Measurements from ENCODE around the gene MDC1. TPM values are rescaled to one million over a fixed set of nuclear protein-coding genes. Genes with fewer than 3 reads are reported as not detected.

MDC1 gene
- total RNA-seq, 4 donors from 2014 or later: 10.4 to 27.0 (median 16.3) TPM

- Histone ChIP-seq H3K27ac (no peak overlapping the region), H3K9me3 (no peaks in the 10 kb centered on the region), H3K4me1 (peaks cover 13% of the 10 kb centered on the region), H3K4me3 (no peak overlapping the region), H3K27me3 (no peaks in the 10 kb centered on the region), H3K36me3 (peaks cover 83% of the 10 kb centered on the region)
- TF ChIP-seq POLR2AphosphoS5 (IDR thresholded peaks at IDR 0.05) (no peak), POLR2A (IDR thresholded peaks at IDR 0.05) (no peak)
- no peak for DNase-seq (ENCODE audit: low spot score in 2 of 2)
- WGBS: 89% methylated on average over 2 of the region's 2 CpGs
These were observed 7.8 kb downstream of the MDC1 start for GRCh38 chr6:30709101-30709868.

- Histone ChIP-seq H3K9me3 (no peaks in the 10 kb centered on the region), H3K27ac (no peak overlapping the region), H3K27me3 (no peaks in the 10 kb centered on the region), H3K4me3 (no peak overlapping the region), H3K36me3 (peaks cover 80% of the 10 kb centered on the region), H3K4me1 (peaks cover 8% of the 10 kb centered on the region)
- DNase-seq (ENCODE audit: low spot score in 2 of 2): no peak
- 63% methylated on average over 6 of the region's 6 CpGs for WGBS
- TF ChIP-seq CTCF (IDR thresholded peaks at IDR 0.05): no peak
These were observed 9.7 kb downstream of the MDC1 start for GRCh38 chr6:30707281-30707850.

- TF ChIP-seq EP300 (IDR thresholded peaks at IDR 0.05) (no peak), POLR2AphosphoS5 (IDR thresholded peaks at IDR 0.05) (no peak), CTCF (IDR thresholded peaks at IDR 0.05) (no peak), POLR2A (IDR thresholded peaks at IDR 0.05) (no peak)
- WGBS: 90% methylated on average over 4 of the region's 4 CpGs
These were observed 11.5 kb downstream of the MDC1 start for GRCh38 chr6:30705620-30706019.

GRCh38 chr6:30703821-30704220 is 13.3 kb downstream of the MDC1 start:
- WGBS: 89% methylated on average over 4 of the region's 4 CpGs
- H3K4me3 ChIP-seq: no peak overlapping the region
- H3K9me3 ChIP-seq: no peaks in the 10 kb centered on the region
- no peaks in the 10 kb centered on the region for H3K27me3 ChIP-seq
- no peak for DNase-seq (ENCODE audit: low spot score in 2 of 2)
- no peaks in the 10 kb centered on the region for H3K4me1 ChIP-seq
- H3K27ac ChIP-seq: no peak overlapping the region
- no peak for TF ChIP-seq POLR2AphosphoS5 (IDR thresholded peaks at IDR 0.05)
- no peak for TF ChIP-seq CTCF (IDR thresholded peaks at IDR 0.05)
- peaks cover 68% of the 10 kb centered on the region for H3K36me3 ChIP-seq

More at GRCh38 chr6:30705620-30706019, 11.5 kb downstream of the MDC1 start:
- Histone ChIP-seq H3K9me3 (no peaks in the 10 kb centered on the region), H3K4me3 (no peak overlapping the region), H3K27ac (no peak overlapping the region), H3K36me3 (peaks cover 69% of the 10 kb centered on the region), H3K4me1 (no peaks in the 10 kb centered on the region), H3K27me3 (no peaks in the 10 kb centered on the region)
- no peak for DNase-seq (ENCODE audit: low spot score in 2 of 2)

- DNase-seq (ENCODE audit: low spot score in 2 of 2): no peak
- Histone ChIP-seq H3K36me3 (peaks cover 65% of the 10 kb centered on the region), H3K27ac (no peak overlapping the region), H3K4me3 (no peak overlapping the region), H3K27me3 (no peaks in the 10 kb centered on the region), H3K4me1 (no peaks in the 10 kb centered on the region), H3K9me3 (no peaks in the 10 kb centered on the region)
- TF ChIP-seq POLR2AphosphoS5 (IDR thresholded peaks at IDR 0.05) (no peak), POLR2A (IDR thresholded peaks at IDR 0.05) (no peak), EP300 (IDR thresholded peaks at IDR 0.05) (no peak), CTCF (IDR thresholded peaks at IDR 0.05) (no peak)
- 93% methylated on average over 10 of the region's 10 CpGs for WGBS
These were observed 14.1 kb downstream of the MDC1 start for GRCh38 chr6:30703011-30703410.
